ENCODE data around the gene ITPRID2. TPM values are rescaled to one million over a fixed set of nuclear protein-coding genes. Genes with fewer than 3 reads are reported as not detected.

The ITPRID2 gene
- total RNA-seq, 8 experiments from 2014 or later = 27.2 to 113 (median 35.9) TPM

GRCh38 chr2:181904022-181904632, 12.6 kb downstream of the ITPRID2 start:
- Histone ChIP-seq H3K4me1 (replicated peaks in 1 of 2) (no peaks in the 10 kb centered on the region), H3K4me3 (no peak overlapping the region), H3K27ac (no peak overlapping the region)
- ATAC-seq (replicated peaks in 6 of 8) = peak in 1 of 8 experiments; percentile 44
- in situ Hi-C loops (cut with MboI; ENCODE audit: low pct_unique_long_range_greater_than_20kb in 2 of 9, low sequenced_read_pairs in 9 of 9, unreplicated experiment in 9 of 9) = loop anchor here in 2 of 9 experiments (10.0 to 25.0 kb wide), 2 partner anchors 149 to 167 kb away; no protein-coding TSS in a partner anchor
- 0 to 44% (median 23%) methylated on average over 1 to 2 of the region's 2 CpGs for WGBS, 10 experiments

GRCh38 chr2:181907057-181907456, 15.5 kb downstream of the ITPRID2 start:
- Histone ChIP-seq H3K27ac (no peak overlapping the region), H3K4me1 (replicated peaks in 1 of 2) (no peaks in the 10 kb centered on the region), H3K4me3 (no peak overlapping the region)
- in situ Hi-C loops (cut with MboI; ENCODE audit: low pct_unique_long_range_greater_than_20kb in 2 of 9, low sequenced_read_pairs in 9 of 9, unreplicated experiment in 9 of 9) = loop anchor here in 2 of 9 experiments (10.0 to 25.0 kb wide), 2 partner anchors 152 to 170 kb away; no protein-coding TSS in a partner anchor
- no peak for ATAC-seq (replicated peaks in 6 of 8)

GRCh38 chr2:181907635-181908034, 16.1 kb downstream of the ITPRID2 start:
- H3K4me1 ChIP-seq (replicated peaks in 1 of 2) = no peaks in the 10 kb centered on the region
- H3K4me3 ChIP-seq = no peak overlapping the region
- no peak overlapping the region for H3K27ac ChIP-seq
- in situ Hi-C loops (cut with MboI; ENCODE audit: low pct_unique_long_range_greater_than_20kb in 2 of 9, low sequenced_read_pairs in 9 of 9, unreplicated experiment in 9 of 9) = loop anchor here in 2 of 9 experiments (10.0 to 25.0 kb wide), 2 partner anchors 153 to 170 kb away; no protein-coding TSS in a partner anchor
- 93 to 100% (median 100%) methylated on average over 1 of the region's 1 CpG; no CpG with 5 or more reads in 4 of the 10 experiments for WGBS, 10 experiments
- ATAC-seq (replicated peaks in 6 of 8) = no peak

- Histone ChIP-seq H3K4me1 (replicated peaks in 1 of 2) (no peaks in the 10 kb centered on the region), H3K4me3 (no peak overlapping the region), H3K27ac (no peak overlapping the region)
- in situ Hi-C loops (cut with MboI; ENCODE audit: low pct_unique_long_range_greater_than_20kb in 2 of 9, low sequenced_read_pairs in 9 of 9, unreplicated experiment in 9 of 9) = loop anchor here in 1 of 9 experiments (25.0 kb wide), 1 partner anchor 173 kb away; no protein-coding TSS in a partner anchor
- WGBS, 10 experiments = 72 to 100% (median 92%) methylated on average over 1 to 2 of the region's 2 CpGs; no CpG with 5 or more reads in 1 of the 10 experiments
- ATAC-seq (replicated peaks in 6 of 8) = no peak
These were observed 18.7 kb downstream of the ITPRID2 start for GRCh38 chr2:181910028-181910831.

- WGBS, 10 experiments = 40 to 100% (median 90%) methylated on average over 1 to 2 of the region's 2 CpGs; no CpG with 5 or more reads in 3 of the 10 experiments
- ATAC-seq (replicated peaks in 6 of 8) = no peak
- no peak overlapping the region for H3K27ac ChIP-seq
- no peak overlapping the region for H3K4me3 ChIP-seq
- in situ Hi-C loops (cut with MboI; ENCODE audit: low pct_unique_long_range_greater_than_20kb in 2 of 9, low sequenced_read_pairs in 9 of 9, unreplicated experiment in 9 of 9) = loop anchor here in 1 of 9 experiments (25.0 kb wide), 1 partner anchor 175 kb away; no protein-coding TSS in a partner anchor
- no peaks in the 10 kb centered on the region for H3K4me1 ChIP-seq (replicated peaks in 1 of 2)
These were observed 20.3 kb downstream of the ITPRID2 start for GRCh38 chr2:181911830-181912229.

GRCh38 chr2:181915102-181915501, 23.6 kb downstream of the ITPRID2 start:
- in situ Hi-C loops (cut with MboI; ENCODE audit: low pct_unique_long_range_greater_than_20kb in 2 of 9, low sequenced_read_pairs in 9 of 9, unreplicated experiment in 9 of 9) = loop anchor here in 1 of 9 experiments (25.0 kb wide), 1 partner anchor 178 kb away; no protein-coding TSS in a partner anchor
- 80 to 100% (median 100%) methylated on average over 1 of the region's 1 CpG; no CpG with 5 or more reads in 5 of the 10 experiments for WGBS, 10 experiments
- Histone ChIP-seq H3K27ac (no peak overlapping the region), H3K4me1 (replicated peaks in 1 of 2) (no peaks in the 10 kb centered on the region), H3K4me3 (no peak overlapping the region)
- no peak for ATAC-seq (replicated peaks in 6 of 8)

GRCh38 chr2:181916726-181917718, 25.5 kb downstream of the ITPRID2 start:
- Histone ChIP-seq H3K4me3 (no peak overlapping the region), H3K27ac (no peak overlapping the region), H3K4me1 (replicated peaks in 1 of 2) (no peaks in the 10 kb centered on the region)
- no peak for ATAC-seq (replicated peaks in 6 of 8)
- in situ Hi-C loops (cut with MboI; ENCODE audit: low pct_unique_long_range_greater_than_20kb in 2 of 9, low sequenced_read_pairs in 9 of 9, unreplicated experiment in 9 of 9) = loop anchor here in 1 of 9 experiments (25.0 kb wide), 1 partner anchor 180 kb away; no protein-coding TSS in a partner anchor
- 48 to 100% (median 92%) methylated on average over 3 to 5 of the region's 5 CpGs for WGBS, 10 experiments

- no peak overlapping the region for H3K27ac ChIP-seq
- H3K4me1 ChIP-seq (replicated peaks in 1 of 2) = no peaks in the 10 kb centered on the region
- WGBS, 10 experiments = 82 to 98% (median 92%) methylated on average over 2 to 5 of the region's 5 CpGs; no CpG with 5 or more reads in 1 of the 10 experiments
- H3K4me3 ChIP-seq = no peak overlapping the region
- in situ Hi-C loops (cut with MboI; ENCODE audit: low pct_unique_long_range_greater_than_20kb in 2 of 9, low sequenced_read_pairs in 9 of 9, unreplicated experiment in 9 of 9) = loop anchor here in 1 of 9 experiments (25.0 kb wide), 1 partner anchor 181 kb away; no protein-coding TSS in a partner anchor
- no peak for ATAC-seq (replicated peaks in 6 of 8)
These were observed 26.7 kb downstream of the ITPRID2 start for GRCh38 chr2:181918188-181918587.

GRCh38 chr2:181923121-181923520, 31.6 kb downstream of the ITPRID2 start:
- in situ Hi-C loops (cut with MboI; ENCODE audit: low pct_unique_long_range_greater_than_20kb in 2 of 9, low sequenced_read_pairs in 9 of 9, unreplicated experiment in 9 of 9) = loop anchor here in 1 of 9 experiments (25.0 kb wide), 1 partner anchor 186 kb away; no protein-coding TSS in a partner anchor
- no peaks in the 10 kb centered on the region for H3K4me1 ChIP-seq (replicated peaks in 1 of 2)
- 60 to 100% (median 96%) methylated on average over 1 of the region's 1 CpG for WGBS, 10 experiments
- no peak overlapping the region for H3K27ac ChIP-seq
- ATAC-seq (replicated peaks in 6 of 8) = no peak
- H3K4me3 ChIP-seq = no peak overlapping the region

GRCh38 chr2:181924336-181924735, 32.8 kb downstream of the ITPRID2 start:
- Histone ChIP-seq H3K4me3 (no peak overlapping the region), H3K27ac (no peak overlapping the region), H3K4me1 (replicated peaks in 1 of 2) (no peaks in the 10 kb centered on the region)
- WGBS, 10 experiments = 33 to 95% (median 72%) methylated on average over 1 to 2 of the region's 2 CpGs; no CpG with 5 or more reads in 1 of the 10 experiments
- in situ Hi-C loops (cut with MboI; ENCODE audit: low pct_unique_long_range_greater_than_20kb in 2 of 9, low sequenced_read_pairs in 9 of 9, unreplicated experiment in 9 of 9) = loop anchor here in 1 of 9 experiments (25.0 kb wide), 1 partner anchor 187 kb away; no protein-coding TSS in a partner anchor
- no peak for ATAC-seq (replicated peaks in 6 of 8)

- no peaks in the 10 kb centered on the region for H3K4me1 ChIP-seq (replicated peaks in 1 of 2)
- ATAC-seq (replicated peaks in 6 of 8) = peak in 4 of 8 experiments; percentile 23 to 27 (median 26)
- H3K27ac ChIP-seq = no peak overlapping the region
- WGBS, 10 experiments = 58 to 100% (median 83%) methylated on average over 1 to 5 of the region's 5 CpGs; no CpG with 5 or more reads in 1 of the 10 experiments
- in situ Hi-C loops (cut with MboI; ENCODE audit: low pct_unique_long_range_greater_than_20kb in 2 of 9, low sequenced_read_pairs in 9 of 9, unreplicated experiment in 9 of 9) = no loop called here
- H3K4me3 ChIP-seq = no peak overlapping the region
These were observed 43.2 kb downstream of the ITPRID2 start for GRCh38 chr2:181934694-181935093.

- WGBS, 10 experiments = 6 to 90% (median 40%) methylated on average over 1 to 2 of the region's 2 CpGs; no CpG with 5 or more reads in 5 of the 10 experiments
- H3K4me3 ChIP-seq = no peak overlapping the region
- in situ Hi-C loops (cut with MboI; ENCODE audit: low pct_unique_long_range_greater_than_20kb in 2 of 9, low sequenced_read_pairs in 9 of 9, unreplicated experiment in 9 of 9) = no loop called here
- H3K27ac ChIP-seq = no peak overlapping the region
- H3K4me1 ChIP-seq (replicated peaks in 1 of 2) = no peaks in the 10 kb centered on the region
- ATAC-seq (replicated peaks in 6 of 8) = no peak
These were observed 45.9 kb downstream of the ITPRID2 start for GRCh38 chr2:181937473-181937872.

All from motor neuron (in vitro differentiated cells).